ENCODE measurements around the gene NT5C1B.

- TF ChIP-seq EZH2 (IDR thresholded peaks at IDR 0.05; ENCODE audit: low read depth) (no peak), CTCF (conservative IDR thresholded peaks at IDR 0.05) (no peak)
Measured at GRCh38 chr2:18580606-18581005, 8.8 kb downstream of the NT5C1B start.

Measured in PC-9 (cell line).